ENCODE measurements around the gene ARMC12.

- TF ChIP-seq POLR2A (IDR thresholded peaks at IDR 0.05; ENCODE audit: low read length) = no peak
- no peak for TF ChIP-seq NFE2L2 (conservative IDR thresholded peaks at IDR 0.05; ENCODE audit: low read length)
- no peak for TF ChIP-seq CTCF (IDR thresholded peaks at IDR 0.05)
Measured at GRCh38 chr6:35739645-35740524, 3.1 kb downstream of the ARMC12 start.

Measured in A549 (cell line).